Measurements from ENCODE around the gene ZC3H13. TPM values are rescaled to one million over a fixed set of nuclear protein-coding genes. Genes with fewer than 3 reads are reported as not detected.

The ZC3H13 gene
- total and polyA plus RNA-seq, 9 donors = 15.1 to 64.1 (median 41.9) TPM

DNA sequence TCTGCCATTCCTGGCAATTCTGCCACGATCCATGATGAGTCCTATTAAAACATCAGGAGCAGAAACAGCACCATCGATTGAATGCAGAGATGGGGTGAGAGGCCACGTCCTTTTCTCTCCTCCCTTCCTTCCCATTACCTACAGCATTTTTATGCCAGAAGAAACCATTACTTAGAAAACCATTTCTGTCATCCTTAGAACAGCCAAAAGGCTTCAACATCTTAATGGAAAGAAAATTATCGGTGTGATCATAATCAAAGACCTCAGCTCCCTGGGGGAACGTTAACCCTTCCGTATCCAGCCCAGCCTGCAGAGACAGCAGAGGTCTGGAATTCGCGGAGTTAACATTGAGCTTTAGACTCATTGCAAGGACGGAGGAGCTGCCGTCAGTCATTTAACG lies 145.0 kb downstream of the ZC3H13 start:
- no peaks in the 10 kb centered on the region for H3K4me1 ChIP-seq (ENCODE audit: insufficient read depth)
- no peak overlapping the region for H3K27ac ChIP-seq
- TF ChIP-seq POLR2A (IDR thresholded peaks at IDR 0.05) = no peak
- no peak for TF ChIP-seq EP300 (IDR thresholded peaks at IDR 0.05)
- TF ChIP-seq, protein P1, sequence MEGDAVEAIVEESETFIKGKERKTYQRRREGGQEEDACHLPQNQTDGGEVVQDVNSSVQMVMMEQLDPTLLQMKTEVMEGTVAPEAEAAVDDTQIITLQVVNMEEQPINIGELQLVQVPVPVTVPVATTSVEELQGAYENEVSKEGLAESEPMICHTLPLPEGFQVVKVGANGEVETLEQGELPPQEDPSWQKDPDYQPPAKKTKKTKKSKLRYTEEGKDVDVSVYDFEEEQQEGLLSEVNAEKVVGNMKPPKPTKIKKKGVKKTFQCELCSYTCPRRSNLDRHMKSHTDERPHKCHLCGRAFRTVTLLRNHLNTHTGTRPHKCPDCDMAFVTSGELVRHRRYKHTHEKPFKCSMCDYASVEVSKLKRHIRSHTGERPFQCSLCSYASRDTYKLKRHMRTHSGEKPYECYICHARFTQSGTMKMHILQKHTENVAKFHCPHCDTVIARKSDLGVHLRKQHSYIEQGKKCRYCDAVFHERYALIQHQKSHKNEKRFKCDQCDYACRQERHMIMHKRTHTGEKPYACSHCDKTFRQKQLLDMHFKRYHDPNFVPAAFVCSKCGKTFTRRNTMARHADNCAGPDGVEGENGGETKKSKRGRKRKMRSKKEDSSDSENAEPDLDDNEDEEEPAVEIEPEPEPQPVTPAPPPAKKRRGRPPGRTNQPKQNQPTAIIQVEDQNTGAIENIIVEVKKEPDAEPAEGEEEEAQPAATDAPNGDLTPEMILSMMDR (IDR thresholded peaks at IDR 0.05) = no peak
- intact Hi-C loops (cut with DNase I) = no loop called here
- WGBS, 3 donors = 24 to 31% (median 27%) methylated on average over 11 of the region's 11 CpGs
- no peaks in the 10 kb centered on the region for H3K27me3 ChIP-seq
- no peaks in the 10 kb centered on the region for H3K9me3 ChIP-seq
- H3K36me3 ChIP-seq = no peaks in the 10 kb centered on the region
- H3K4me3 ChIP-seq = no peak overlapping the region
- DNase-seq = no peak

Other genes starting within 250 kb of the ZC3H13 start
- gene SIAH3, start 201.0 kb downstream of the ZC3H13 start, total RNA-seq = 1 to 10 TPM in 2 of 7 donors, under 1 TPM in 3, not detected in 2; 0.18 to 2.3 (median 0.72) TPM
- under 1 TPM; 0.01 to 0.03 TPM for gene SIAH3, start 201.0 kb downstream of the ZC3H13 start, polyA plus RNA-seq
- gene CPB2, start 52.3 kb upstream of the ZC3H13 start, total RNA-seq = under 1 TPM in 1 of 7 donors, not detected in 6; 0.38 TPM
- gene CPB2, start 52.3 kb upstream of the ZC3H13 start, polyA plus RNA-seq = not detected
- 10 to 100 TPM in 6 of 7 donors, 1 to 10 TPM in 1; 7.0 to 53.7 (median 13.8) TPM for gene LCP1, start 129.4 kb upstream of the ZC3H13 start, total RNA-seq
- 10 to 100 TPM in 1 of 2 donors, 1 to 10 TPM in 1; 5.7 to 56.9 TPM for gene LCP1, start 129.4 kb upstream of the ZC3H13 start, polyA plus RNA-seq
- gene LRRC63, start 159.2 kb upstream of the ZC3H13 start, total RNA-seq = under 1 TPM in 4 of 7 donors, not detected in 3; 0.20 to 0.92 (median 0.26) TPM
- under 1 TPM in 1 of 2 donors, not detected in 1; 0.12 TPM for gene LRRC63, start 159.2 kb upstream of the ZC3H13 start, polyA plus RNA-seq